ENCODE measurements around the gene DRAM1.
A peak's percentile ranks its signal among the peaks of the same experiment; 100 is the strongest.
"Not testable (repeated sequence)": the region's sequence is repeated elsewhere in the genome, so short reads cannot be mapped to it uniquely, and the experiment has no call there.

The DRAM1 gene, protein sequence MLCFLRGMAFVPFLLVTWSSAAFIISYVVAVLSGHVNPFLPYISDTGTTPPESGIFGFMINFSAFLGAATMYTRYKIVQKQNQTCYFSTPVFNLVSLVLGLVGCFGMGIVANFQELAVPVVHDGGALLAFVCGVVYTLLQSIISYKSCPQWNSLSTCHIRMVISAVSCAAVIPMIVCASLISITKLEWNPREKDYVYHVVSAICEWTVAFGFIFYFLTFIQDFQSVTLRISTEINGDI

GRCh38 chr12:101876861-101877805, at the start of gene DRAM1:
Gene DRAM1, plus strand, starts transcription at chr12:101877580. Its CDS starts 210 bp downstream, at chr12:101877790.
- DNase-seq = peak; percentile 30 to 80

- no peak for DNase-seq
Measured at GRCh38 chr12:101828463-101829196, 48.8 kb upstream of the DRAM1 start.

GRCh38 chr12:101829639-101830366, 47.6 kb upstream of the DRAM1 start:
- DNase-seq = no peak

DNA sequence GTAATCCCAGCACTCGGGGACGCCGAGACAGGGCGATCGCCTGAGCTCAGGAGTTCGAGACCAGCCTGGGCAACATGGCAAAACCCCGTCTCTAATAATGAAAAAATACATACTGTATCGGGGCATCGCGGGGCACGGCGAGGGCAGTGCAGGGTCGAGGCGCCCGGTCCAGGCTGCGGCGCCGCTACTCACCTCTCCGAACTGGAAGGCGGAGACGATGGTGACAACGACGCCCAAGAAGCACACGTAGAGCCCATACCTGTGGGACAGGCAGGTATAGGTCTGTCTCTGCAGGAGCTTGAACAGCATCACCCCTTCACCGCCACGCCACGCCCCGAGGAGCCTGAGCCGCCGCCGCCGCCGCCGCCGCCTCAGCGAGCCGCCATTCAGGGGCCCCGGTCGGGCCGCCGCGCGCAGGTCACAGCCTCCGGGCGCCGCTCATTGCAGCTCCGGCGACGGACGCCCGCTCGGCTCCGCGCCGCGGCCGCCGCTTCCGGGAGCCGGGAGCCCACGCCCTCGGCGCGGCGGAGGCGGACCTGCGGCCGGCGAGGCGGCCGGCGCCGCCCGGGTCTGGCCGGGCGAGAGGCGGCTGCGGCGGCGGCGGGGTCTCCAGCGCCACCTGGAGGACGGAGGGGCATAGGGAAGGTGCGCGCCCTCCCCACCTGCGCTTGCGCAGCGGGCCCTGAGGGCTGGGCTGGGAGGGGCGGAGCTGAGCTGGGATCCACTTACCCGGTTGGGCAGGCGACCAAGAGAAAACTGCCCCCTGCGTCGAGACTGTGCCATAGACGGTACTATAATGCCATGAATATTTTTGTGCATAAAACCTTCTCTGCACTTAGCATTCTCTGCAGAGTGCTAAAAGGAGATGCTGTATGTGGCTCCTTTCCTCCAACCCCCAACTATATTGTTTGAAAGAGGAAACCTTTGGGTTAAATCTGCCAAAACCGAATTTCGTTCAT, 46.7 kb upstream of the DRAM1 start, which contains the start of gene GNPTAB:
GNPTAB (minus strand) TSS at position 593 of the 959 bp plus-strand sequence; CDS start at position 309, 284 bp downstream.
- peak; percentile 73 to 95 for DNase-seq

GRCh38 chr12:101832030-101832429, 45.4 kb upstream of the DRAM1 start:
- DNase-seq = no peak

DNA sequence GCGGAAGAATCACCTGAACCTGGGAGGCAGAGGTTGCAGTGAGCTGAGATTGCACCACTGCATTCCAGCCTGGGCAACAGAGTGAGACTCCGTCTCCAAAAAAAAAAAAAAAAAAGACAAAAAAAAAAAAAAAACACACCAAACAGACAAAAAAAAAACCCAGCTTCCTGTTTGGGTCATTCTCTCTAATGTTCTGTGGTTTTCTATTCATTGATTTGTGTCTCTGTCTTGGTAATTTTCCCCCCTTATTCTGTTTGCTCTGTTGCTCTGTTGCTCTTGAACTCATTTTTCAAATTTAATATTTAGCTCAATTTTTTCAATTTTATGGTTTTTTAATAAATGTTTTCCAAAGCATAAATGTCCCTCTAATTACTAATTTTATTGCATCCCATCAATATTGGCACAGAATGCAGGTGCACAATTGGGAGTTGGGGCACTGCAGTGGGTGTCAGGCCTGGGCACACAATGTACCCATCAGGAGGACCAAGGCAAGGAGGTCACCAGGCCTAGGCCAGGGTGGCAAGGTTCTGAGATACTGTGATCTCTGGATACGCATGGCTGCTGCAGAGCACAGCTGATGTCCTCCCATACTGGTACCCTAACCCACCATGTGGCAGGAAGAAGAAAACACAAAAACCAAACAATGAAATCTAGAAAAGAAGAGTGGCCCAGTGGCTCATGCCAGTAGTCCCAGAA, 38.6 kb upstream of the DRAM1 start:
- no peak for DNase-seq

DNA sequence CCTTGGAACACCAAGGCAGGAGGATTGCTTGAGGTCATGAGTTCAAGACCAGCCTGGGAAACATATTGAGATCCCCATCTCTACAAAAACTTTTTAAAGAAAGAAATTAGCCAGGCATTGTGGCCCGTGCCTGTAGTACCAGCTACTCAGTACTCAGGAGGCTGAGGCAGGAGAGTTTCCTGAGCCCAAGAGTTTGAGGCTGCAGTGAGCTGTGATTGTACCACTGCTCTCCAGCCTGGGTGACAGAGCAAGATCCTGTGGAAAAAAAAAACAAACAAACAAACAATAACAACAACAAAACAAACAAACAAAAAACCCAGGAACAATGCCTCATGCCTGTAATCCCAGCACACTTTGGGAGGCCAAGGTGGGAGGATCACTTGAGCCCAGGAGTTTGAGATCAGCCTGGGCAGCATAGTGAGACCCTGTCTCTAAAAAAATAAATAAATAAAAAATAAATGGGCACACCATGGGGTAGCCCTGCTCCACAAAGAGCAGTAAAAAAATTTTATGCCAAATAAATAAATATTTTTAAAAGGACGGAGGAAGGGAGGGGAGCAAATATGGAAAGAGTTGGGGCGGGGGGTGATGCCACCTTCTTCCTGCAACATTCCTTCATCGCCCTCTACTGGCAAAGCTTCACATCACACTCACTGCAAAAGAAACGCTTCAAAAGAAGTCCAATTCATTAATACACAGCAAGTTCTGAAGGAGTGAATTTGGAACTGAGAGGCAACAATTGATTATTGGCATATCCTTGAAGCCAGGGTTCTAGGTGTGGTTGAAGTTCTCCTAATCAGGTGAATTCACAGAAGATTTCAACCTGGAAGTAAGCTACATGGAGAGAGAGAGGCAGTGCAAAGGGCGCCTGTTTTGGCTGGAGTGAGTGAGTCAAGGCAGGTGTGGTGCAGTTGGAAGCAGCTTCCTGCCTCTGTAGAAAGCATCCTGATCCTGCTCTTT, 37.8 kb upstream of the DRAM1 start:
- peak; percentile 14 to 62 for DNase-seq

GRCh38 chr12:101841069-101841468, 36.3 kb upstream of the DRAM1 start:
- DNase-seq = no peak

DNA sequence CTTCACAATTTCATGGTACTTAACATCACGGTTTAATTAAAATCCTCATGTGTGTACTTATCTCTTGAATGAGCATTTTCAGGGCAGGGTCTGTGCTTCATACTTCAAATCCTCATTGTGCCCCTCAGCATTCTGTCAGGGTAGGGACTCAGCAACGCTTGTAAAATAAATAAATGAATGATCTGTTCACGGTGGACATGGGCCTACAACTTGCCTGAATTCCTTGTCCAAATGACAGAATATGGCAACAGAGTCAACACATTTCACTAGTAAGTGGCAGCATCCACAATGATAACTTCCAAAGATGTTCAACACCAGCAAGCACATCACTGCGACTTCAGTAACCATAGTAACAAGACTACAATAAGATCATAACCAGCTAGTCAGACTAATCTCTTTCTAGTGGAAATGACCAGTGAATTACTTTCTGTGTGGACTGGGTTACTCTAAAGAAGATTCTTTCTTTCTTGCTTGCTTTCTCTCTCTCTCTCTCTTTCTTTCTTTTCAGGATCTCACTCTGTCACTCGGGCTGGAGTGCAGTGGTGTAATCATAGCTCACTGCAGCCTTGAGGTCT, 32.2 kb upstream of the DRAM1 start:
- no peak for DNase-seq

DNA sequence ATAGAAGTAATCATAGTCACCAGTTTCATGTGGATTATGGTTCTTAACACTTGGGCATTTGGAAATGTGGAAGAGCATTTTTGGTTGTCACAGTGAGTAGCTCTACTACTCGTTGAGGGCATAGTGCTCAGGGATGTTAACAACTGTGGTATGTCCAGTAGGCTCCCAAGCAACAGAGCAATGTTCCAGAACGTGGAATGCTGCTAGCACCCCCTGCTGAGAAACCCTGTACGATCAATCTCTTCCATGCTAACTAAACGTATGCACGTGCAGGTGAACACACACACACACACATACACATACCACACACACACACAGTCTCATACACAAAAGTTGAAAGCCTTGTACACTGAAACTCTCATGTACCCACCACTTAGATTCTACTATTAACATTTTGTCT, 30.1 kb upstream of the DRAM1 start:
- no peak for DNase-seq

DNA sequence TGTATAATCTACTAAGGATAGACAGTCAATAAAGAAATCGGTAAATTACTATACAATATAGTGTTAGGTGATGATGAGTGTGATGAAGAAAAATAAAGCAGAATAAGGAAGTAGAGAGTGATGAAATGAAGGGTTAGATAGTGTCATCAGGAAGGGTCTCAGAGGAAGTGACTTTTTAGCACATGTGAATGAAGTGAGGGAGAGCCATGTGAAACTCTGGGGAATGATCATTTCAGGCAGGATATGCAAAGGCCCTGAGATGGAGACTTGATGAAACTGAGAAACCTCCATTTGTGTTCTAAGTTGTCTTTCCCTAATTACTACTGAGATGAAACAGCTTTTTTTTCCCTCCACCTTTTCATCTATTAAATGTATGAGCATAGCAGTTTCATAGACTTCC, 27.2 kb upstream of the DRAM1 start:
- DNase-seq = no peak

DNA sequence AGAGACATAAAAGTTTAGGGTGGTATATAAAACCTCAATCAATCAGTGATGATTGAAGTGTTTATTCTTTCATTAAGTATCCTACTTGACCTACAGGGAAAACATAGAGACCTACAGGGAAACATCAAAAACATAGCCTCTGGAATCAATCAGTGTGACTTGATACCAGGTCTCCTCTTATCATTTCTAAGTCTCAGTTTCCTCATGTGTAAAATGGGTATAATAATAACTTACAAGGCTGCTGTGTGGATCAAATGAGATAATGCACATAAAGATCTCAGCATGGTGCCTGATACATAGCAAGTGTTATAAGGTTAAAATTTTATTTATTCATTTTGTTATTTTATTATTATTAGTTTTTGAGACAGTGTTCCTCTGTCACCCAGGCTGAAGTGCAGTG, 24.4 kb upstream of the DRAM1 start:
- DNase-seq = no peak

DNA sequence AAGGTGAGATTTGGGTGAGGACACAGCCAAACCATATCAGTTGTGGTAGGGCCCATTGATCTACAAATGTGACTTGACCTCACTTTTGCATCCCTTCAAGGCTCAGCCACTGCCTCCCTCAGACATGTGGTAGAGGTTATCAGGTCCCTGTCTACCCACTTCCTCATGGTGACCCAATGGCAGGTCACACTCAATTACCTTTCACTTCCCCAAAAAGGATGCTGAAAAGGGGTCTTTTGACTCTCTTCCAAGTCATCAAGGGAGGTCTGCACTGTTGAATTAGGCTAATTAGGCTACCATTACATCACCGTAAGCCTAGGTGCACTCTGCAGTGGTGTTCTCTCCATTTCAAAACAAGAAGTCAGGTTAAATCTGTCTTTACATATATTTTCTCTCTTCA, 22.6 kb upstream of the DRAM1 start:
- DNase-seq = no peak

- DNase-seq = no peak
Measured at GRCh38 chr12:101855364-101855884, 22.0 kb upstream of the DRAM1 start.

DNA sequence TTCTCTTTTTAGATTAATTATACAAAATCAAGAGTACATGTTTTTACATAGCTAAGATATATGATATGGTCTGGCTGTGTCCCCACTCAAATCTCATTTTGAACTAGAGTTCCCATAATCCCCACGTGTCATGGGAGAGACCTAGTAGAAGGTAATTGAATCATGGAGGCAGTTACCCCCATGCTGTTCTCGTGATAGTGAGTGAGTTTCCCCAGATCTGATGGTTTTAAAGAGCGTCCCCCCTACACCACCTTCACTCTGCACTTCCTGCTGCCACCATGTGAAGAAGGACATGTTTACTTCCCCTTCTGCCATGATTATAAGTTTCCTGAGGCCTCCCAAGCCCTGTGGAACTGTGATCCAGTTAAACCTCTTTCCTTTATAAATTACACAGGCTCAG, 21.4 kb upstream of the DRAM1 start:
- no peak for DNase-seq

DNA sequence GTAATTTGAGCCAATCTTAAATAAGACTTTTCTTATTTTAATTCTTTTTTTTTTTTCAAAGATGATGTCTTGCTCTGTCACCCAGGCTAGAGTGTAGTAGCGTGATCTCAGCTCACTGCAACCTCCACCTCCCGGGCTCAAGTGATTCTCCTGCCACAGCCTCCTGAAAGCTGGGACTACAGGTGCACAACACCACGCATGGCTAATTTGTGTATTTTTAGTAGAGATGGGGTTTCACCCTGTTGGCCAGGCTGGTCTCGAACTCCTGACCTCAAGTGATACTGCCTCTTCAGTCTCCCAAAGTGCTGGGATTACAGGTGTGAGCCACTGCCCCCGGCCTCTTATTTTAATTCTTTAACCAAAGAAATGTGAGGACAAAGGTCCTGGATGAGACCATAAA, 20.8 kb upstream of the DRAM1 start:
- not testable (repeated sequence) for DNase-seq

DNA sequence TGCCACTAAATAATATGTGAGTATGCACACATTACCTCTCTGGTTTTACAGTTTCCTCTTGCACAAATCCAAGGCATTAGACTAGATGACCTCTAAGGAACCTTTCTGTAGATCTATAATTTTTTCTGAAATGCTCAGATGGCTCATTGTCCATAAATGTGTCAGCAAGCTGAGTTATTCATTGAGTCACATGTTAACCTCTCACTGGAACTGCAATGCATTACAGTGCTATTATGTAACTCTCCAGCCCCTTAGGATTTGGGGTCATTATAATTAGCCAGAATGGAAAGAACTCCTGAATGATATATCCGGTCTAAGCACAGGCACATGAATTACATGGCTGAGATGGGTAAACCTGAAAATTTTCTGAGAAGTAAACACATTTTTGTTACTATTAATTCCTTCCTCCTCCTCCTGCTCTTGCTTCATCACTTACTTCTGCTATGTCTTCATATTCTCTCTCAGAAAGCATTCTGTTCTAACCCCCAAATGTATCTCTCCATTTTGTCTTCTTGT, 20.3 kb upstream of the DRAM1 start:
- no peak for DNase-seq

DNA sequence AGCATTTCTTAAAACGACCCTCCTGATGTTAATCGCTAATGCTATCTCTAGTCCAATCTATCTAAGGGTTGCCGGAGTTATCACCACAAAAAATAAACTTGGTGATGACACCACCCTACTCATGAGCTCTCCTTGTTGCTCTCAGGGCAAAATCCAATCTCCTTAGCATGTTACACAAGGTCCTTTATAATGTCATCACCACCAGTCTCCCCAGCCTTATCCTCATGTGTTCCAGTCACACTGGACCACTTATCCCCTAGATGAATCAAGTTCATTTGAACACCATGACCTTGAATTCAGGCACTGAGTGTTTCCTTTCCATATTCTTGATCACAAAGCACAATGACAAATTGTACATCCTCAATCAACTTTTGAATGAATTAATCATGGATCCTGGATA, 19.0 kb upstream of the DRAM1 start:
- no peak for DNase-seq
